Neural progenitor cell (in vitro differentiated cells): Measurements from ENCODE around the gene HAUS8. TPM values are rescaled to one million over a fixed set of nuclear protein-coding genes. Genes with fewer than 3 reads are reported as not detected.

Source experiments
- DNase-seq: peaks from one replicate; pipeline ENCODE4 v3.0.0-alpha.2; 2016; ENCODE audit warnings: low spot score
- H2AFZ ChIP-seq: fragments of 200-600 bp; sonication (generic); replicated peaks from 2 replicates; pipeline ENCODE4 v1.6.1; 2016; ENCODE audit warnings: antibody characterized with exemption
- H3F3A ChIP-seq: fragments of 200-600 bp; sonication (generic); 2 replicates; pipeline ENCODE4 v1.6.1; 2016; ENCODE audit warnings: antibody characterized with exemption, low read depth
- H3K27ac ChIP-seq: fragments of 200-600 bp; sonication (generic); 2 replicates; pipeline ENCODE4 v1.5.1; 2016; ENCODE audit warnings: mild to moderate bottlenecking
- H3K27me3 ChIP-seq: fragments of 200-600 bp; sonication (generic); 2 replicates; pipeline ENCODE4 v1.6.1; 2016; ENCODE audit warnings: mild to moderate bottlenecking, moderate library complexity
- H3K36me3 ChIP-seq: fragments of 200-600 bp; sonication (generic); 2 replicates; pipeline ENCODE4 v1.5.1; 2016
- H3K4me1 ChIP-seq: fragments of 200-600 bp; sonication (generic); 2 replicates; pipeline ENCODE4 v1.6.1; 2016; ENCODE audit warnings: mixed run types
- H3K4me2 ChIP-seq: fragments of 200-600 bp; sonication (generic); 2 replicates; pipeline ENCODE4 v1.6.1; 2016
- H3K4me3 ChIP-seq: fragments of 200-600 bp; sonication (generic); 2 replicates; pipeline ENCODE4 v1.5.1; 2016
- H3K79me2 ChIP-seq: fragments of 200-600 bp; sonication (generic); 2 replicates; pipeline ENCODE4 v1.6.1; 2016; ENCODE audit warnings: low read depth
- H3K9ac ChIP-seq: fragments of 200-600 bp; sonication (generic); 2 replicates; pipeline ENCODE4 v1.6.1; 2016
- H3K9me3 ChIP-seq: fragments of 200-600 bp; sonication (generic); 2 replicates; pipeline ENCODE4 v1.5.1; 2016; ENCODE audit warnings: low read depth
- H4K20me1 ChIP-seq: fragments of 200-600 bp; sonication (generic); 2 replicates; pipeline ENCODE4 v1.6.1; 2016; ENCODE audit warnings: low read depth
- H3K27ac Mint-ChIP-seq: 3 replicates; pipeline ENCODE4 v1.8.0; 2021; ENCODE audit warnings: mixed read lengths
- H3K27me3 Mint-ChIP-seq: 2 replicates; pipeline ENCODE4 v1.8.0; 2022; ENCODE audit warnings: low read depth, mild to moderate bottlenecking, inconsistent platforms, moderate library complexity, mixed read lengths; ENCODE audit not compliant: insufficient read depth
- H3K36me3 Mint-ChIP-seq: 3 replicates; pipeline ENCODE4 v1.8.0; 2021; ENCODE audit warnings: mixed read lengths
- H3K4me1 Mint-ChIP-seq: 3 replicates; pipeline ENCODE4 v1.8.0; 2021; ENCODE audit warnings: mixed read lengths
- H3K4me3 Mint-ChIP-seq: 3 replicates; pipeline ENCODE4 v1.8.0; 2021; ENCODE audit warnings: mild to moderate bottlenecking, moderate library complexity, mixed read lengths
- H3K9me3 Mint-ChIP-seq: 3 replicates; pipeline ENCODE4 v1.8.0; 2020; ENCODE audit warnings: mixed read lengths
- EZH2 ChIP-seq: fragments of 200-600 bp; sonication (generic); IDR thresholded peaks from 2 replicates; pipeline ENCODE4 v1.6.1; 2017; ENCODE audit warnings: antibody characterized with exemption, mild to moderate bottlenecking, moderate library complexity
- EZH2phosphoT487 ChIP-seq: fragments of 200-600 bp; sonication (generic); IDR thresholded peaks from 2 replicates; pipeline ENCODE4 v1.6.1; 2017; ENCODE audit warnings: antibody characterized with exemption
- total RNA-seq: library from RNA; depleted of rRNA; stranded (reverse); fragments of >200 nt; gene quantifications from 2 replicates; pipeline ENCODE4 v1.2.3, GENCODE V29; 2015; ENCODE audit warnings: low replicate concordance
- TF ChIP-seq, protein P1 (sequence below): fragments of 200-600 bp; sonication (generic); IDR thresholded peaks from 2 replicates; pipeline ENCODE4 v1.5.1; 2017; ENCODE audit warnings: antibody characterized with exemption, mild to moderate bottlenecking

Gene HAUS8
- total RNA-seq, 1 donor from 2014 or later: 15.6 TPM

DNA sequence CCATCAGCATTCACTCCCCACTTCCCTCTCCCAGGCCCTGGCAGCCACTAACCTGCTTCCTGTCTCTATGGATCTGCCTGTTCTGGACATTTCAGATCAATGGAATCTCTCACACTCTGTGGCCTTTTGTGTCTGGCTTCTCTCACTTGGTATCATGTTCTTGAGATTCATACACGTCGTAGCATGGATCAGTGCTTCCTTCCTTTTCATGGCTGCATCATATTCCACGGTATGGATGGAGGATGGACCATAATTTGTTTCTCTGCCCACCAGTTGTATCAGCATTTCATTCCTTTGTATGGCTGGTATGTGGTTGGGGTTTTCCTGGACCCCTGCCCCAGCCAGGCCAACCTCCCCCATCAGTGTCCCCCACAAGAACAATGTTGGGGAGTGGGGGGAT lies 36.5 kb upstream of the HAUS8 start:
- no peak overlapping the region for H3K4me3 Mint-ChIP-seq
- peaks cover 14% of the 10 kb centered on the region for H3K36me3 Mint-ChIP-seq
- peaks cover 2% of the 10 kb centered on the region for H3K27me3 Mint-ChIP-seq
- H3K27ac ChIP-seq: no peak overlapping the region
- H3K79me2 ChIP-seq: no peaks in the 10 kb centered on the region
- peaks cover 9% of the 10 kb centered on the region for H3K4me1 ChIP-seq
- no peaks in the 10 kb centered on the region for H3K36me3 ChIP-seq
- no peaks in the 10 kb centered on the region for H3K9me3 ChIP-seq
- peaks cover 6% of the 10 kb centered on the region for H3F3A ChIP-seq
- no peaks in the 10 kb centered on the region for H3K27me3 ChIP-seq
- H3K4me2 ChIP-seq: no peak overlapping the region
- no peak overlapping the region for H3K9ac ChIP-seq
- H3K27ac Mint-ChIP-seq: no peak overlapping the region
- H3K4me1 Mint-ChIP-seq: peaks cover 15% of the 10 kb centered on the region
- no peaks in the 10 kb centered on the region for H3K9me3 Mint-ChIP-seq
- no peak for DNase-seq
- no peak overlapping the region for H2AFZ ChIP-seq
- TF ChIP-seq EZH2phosphoT487 (no peak), EZH2 (no peak)
- TF ChIP-seq, protein P1, sequence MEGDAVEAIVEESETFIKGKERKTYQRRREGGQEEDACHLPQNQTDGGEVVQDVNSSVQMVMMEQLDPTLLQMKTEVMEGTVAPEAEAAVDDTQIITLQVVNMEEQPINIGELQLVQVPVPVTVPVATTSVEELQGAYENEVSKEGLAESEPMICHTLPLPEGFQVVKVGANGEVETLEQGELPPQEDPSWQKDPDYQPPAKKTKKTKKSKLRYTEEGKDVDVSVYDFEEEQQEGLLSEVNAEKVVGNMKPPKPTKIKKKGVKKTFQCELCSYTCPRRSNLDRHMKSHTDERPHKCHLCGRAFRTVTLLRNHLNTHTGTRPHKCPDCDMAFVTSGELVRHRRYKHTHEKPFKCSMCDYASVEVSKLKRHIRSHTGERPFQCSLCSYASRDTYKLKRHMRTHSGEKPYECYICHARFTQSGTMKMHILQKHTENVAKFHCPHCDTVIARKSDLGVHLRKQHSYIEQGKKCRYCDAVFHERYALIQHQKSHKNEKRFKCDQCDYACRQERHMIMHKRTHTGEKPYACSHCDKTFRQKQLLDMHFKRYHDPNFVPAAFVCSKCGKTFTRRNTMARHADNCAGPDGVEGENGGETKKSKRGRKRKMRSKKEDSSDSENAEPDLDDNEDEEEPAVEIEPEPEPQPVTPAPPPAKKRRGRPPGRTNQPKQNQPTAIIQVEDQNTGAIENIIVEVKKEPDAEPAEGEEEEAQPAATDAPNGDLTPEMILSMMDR: no peak
- H4K20me1 ChIP-seq: peaks cover 24% of the 10 kb centered on the region
- H3K4me3 ChIP-seq: no peak overlapping the region

DNA sequence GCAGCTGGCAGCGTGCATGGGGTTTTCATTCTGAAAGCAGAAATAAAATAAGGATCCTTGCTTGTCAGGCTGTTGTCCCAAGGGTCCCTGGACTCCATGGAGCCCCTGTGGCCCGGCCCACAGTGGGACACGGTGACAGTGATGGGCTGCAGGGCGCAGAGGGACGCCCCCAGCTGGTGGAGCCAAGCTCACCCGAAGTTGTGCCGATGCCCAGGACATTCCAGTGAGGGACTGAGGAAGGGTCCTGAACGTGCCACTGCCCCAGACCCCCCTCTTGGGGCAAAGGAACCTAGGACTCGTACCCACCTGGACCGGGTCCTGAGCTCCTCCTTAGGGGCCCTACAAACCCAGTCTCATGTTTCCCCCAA lies 35.3 kb upstream of the HAUS8 start:
- Histone ChIP-seq H3K9me3 (no peaks in the 10 kb centered on the region), H4K20me1 (peaks cover 24% of the 10 kb centered on the region), H3K79me2 (no peaks in the 10 kb centered on the region), H3K27ac (no peak overlapping the region), H3K4me1 (peaks cover 9% of the 10 kb centered on the region), H2AFZ (no peak overlapping the region), H3K4me2 (no peak overlapping the region), H3K9ac (no peak overlapping the region), H3K27me3 (no peaks in the 10 kb centered on the region), H3F3A (peaks cover 6% of the 10 kb centered on the region), H3K36me3 (no peaks in the 10 kb centered on the region), H3K4me3 (no peak overlapping the region)
- TF ChIP-seq EZH2phosphoT487 (no peak), EZH2 (no peak)
- TF ChIP-seq, protein P1: no peak
- Mint-ChIP-seq H3K9me3 (no peaks in the 10 kb centered on the region), H3K27ac (no peak overlapping the region), H3K27me3 (peaks cover 4% of the 10 kb centered on the region), H3K4me1 (peaks cover 13% of the 10 kb centered on the region), H3K36me3 (peaks cover 17% of the 10 kb centered on the region), H3K4me3 (no peak overlapping the region)
- no peak for DNase-seq

DNA sequence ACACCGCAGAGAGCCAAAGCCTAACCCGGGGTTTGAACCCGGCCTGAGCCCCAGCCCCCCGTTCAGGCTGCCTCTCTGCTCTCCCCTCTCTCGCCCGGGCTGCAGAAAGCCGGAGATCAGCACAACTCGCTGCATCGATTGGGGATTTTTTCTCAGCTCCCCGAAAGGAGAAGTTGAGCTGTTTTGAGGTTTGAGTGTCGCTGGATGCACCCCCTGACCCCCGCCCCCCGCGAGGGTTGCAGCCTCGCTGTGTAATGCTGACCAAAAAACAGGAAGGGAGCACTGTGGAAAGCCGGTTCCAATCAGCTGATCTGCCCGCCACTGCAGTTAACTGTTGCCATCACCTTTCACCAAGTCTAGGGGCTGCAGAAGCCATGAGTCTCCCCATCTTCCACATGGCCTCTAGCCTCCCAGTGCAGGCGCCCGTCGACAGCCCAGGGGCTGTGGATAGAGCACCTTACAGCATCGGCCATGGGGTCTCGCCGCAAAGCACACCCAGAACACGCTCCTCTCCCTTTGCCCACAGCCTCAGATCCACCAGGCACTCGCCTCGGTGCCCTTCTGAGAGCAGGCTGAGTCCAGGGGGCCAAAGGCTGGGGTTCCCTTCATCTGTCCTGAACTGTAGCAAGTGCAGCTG lies 34.8 kb upstream of the HAUS8 start:
- Histone ChIP-seq H3K4me1 (peaks cover 9% of the 10 kb centered on the region), H2AFZ (no peak overlapping the region), H3K9ac (no peak overlapping the region), H3K27ac (no peak overlapping the region), H3K36me3 (no peaks in the 10 kb centered on the region), H3K27me3 (no peaks in the 10 kb centered on the region), H3K4me2 (no peak overlapping the region), H3K79me2 (no peaks in the 10 kb centered on the region), H3F3A (peaks cover 6% of the 10 kb centered on the region), H3K9me3 (no peaks in the 10 kb centered on the region), H3K4me3 (no peak overlapping the region), H4K20me1 (peaks cover 24% of the 10 kb centered on the region)
- TF ChIP-seq EZH2phosphoT487 (no peak), EZH2 (no peak)
- TF ChIP-seq, protein P1: no peak
- no peaks in the 10 kb centered on the region for H3K9me3 Mint-ChIP-seq
- peaks cover 4% of the 10 kb centered on the region for H3K27me3 Mint-ChIP-seq
- no peak for DNase-seq
- H3K36me3 Mint-ChIP-seq: peaks cover 17% of the 10 kb centered on the region
- peaks cover 12% of the 10 kb centered on the region for H3K4me1 Mint-ChIP-seq
- H3K27ac Mint-ChIP-seq: no peak overlapping the region
- H3K4me3 Mint-ChIP-seq: no peak overlapping the region
